K562 (cell line): Measurements from ENCODE around the gene TRIM45. TPM values are rescaled to one million over a fixed set of nuclear protein-coding genes. Genes with fewer than 3 reads are reported as not detected.

Source experiments
- CTCFL ChIP-seq: IDR thresholded peaks from 2 replicates; pipeline ENCODE4 v1.6.1; 2011; ENCODE audit warnings: borderline replicate concordance, low read depth, mild to moderate bottlenecking, moderate library complexity, low read length; ENCODE audit not compliant: insufficient read depth, poor library complexity, severe bottlenecking
- DEAF1 ChIP-seq: fragments of 450-650 bp; formaldehyde crosslinking; IDR thresholded peaks from 2 replicates; pipeline ENCODE4 v1.4.0; 2020; ENCODE audit warnings: mild to moderate bottlenecking, moderate library complexity
- NCOA2 ChIP-seq, 2 experiments: fragments of 450-650 bp; IDR thresholded peaks; 2 replicates each; pipeline ENCODE4 v1.6.1; 2018; ENCODE audit warnings: mild to moderate bottlenecking in 2 of 2, moderate library complexity in 1 of 2; ENCODE audit not compliant: partially characterized antibody in 2 of 2
- POLR3A ChIP-seq: IDR thresholded peaks from 2 replicates; pipeline ENCODE4 v1.6.1; 2011; ENCODE audit warnings: borderline replicate concordance, mild to moderate bottlenecking, moderate library complexity; ENCODE audit not compliant: insufficient read length, insufficient read depth; ENCODE audit errors: extremely low read depth
- POLR3G ChIP-seq: IDR thresholded peaks from 2 replicates; pipeline ENCODE4 v1.6.1; 2011; ENCODE audit not compliant: insufficient read length, insufficient replicate concordance; ENCODE audit errors: extremely low read depth
- TFE3 ChIP-seq: fragments of 450-650 bp; formaldehyde crosslinking; IDR thresholded peaks from 2 replicates; pipeline ENCODE4 v1.4.0; 2020; ENCODE audit warnings: mild to moderate bottlenecking, mixed read lengths
- TSHZ1 ChIP-seq: fragments of 250-450 bp; sonication (Bioruptor Pico); IDR thresholded peaks from 2 replicates; pipeline ENCODE4 v1.4.0; 2020; ENCODE audit warnings: mild to moderate bottlenecking, moderate library complexity
- VEZF1 ChIP-seq: fragments of 200-800 bp; sonication (Bioruptor generic); IDR thresholded peaks from 2 replicates; pipeline ENCODE4 v1.6.1; 2017; ENCODE audit warnings: missing genetic modification characterization, missing compliant biosample characterization
- ZNF311 ChIP-seq: fragments of 250-450 bp; sonication (Bioruptor Pico); IDR thresholded peaks from 2 replicates; pipeline ENCODE4 v1.4.0; 2020; ENCODE audit warnings: mild to moderate bottlenecking, moderate library complexity
- ZNF583 ChIP-seq: fragments of 250-450 bp; sonication (Bioruptor Pico); IDR thresholded peaks from 2 replicates; pipeline ENCODE4 v1.4.0; 2020
- ZNF76 ChIP-seq: fragments of 250-450 bp; sonication (Bioruptor Pico); IDR thresholded peaks from 2 replicates; pipeline ENCODE4 v1.4.0; 2020; ENCODE audit warnings: mild to moderate bottlenecking, moderate library complexity, borderline replicate concordance
- ZNF764 ChIP-seq: fragments of 250-450 bp; sonication (Bioruptor Pico); IDR thresholded peaks from 2 replicates; pipeline ENCODE4 v1.4.0; 2020; ENCODE audit warnings: low read depth, mild to moderate bottlenecking, moderate library complexity
- polyA plus RNA-seq, 8 experiments: library from polyadenylated mRNA; depleted of rRNA in 4 of 8; stranded (reverse) in 5 of 8; unstranded in 3 of 8; fragments of >200 nt; fragmentation: Nextera tagmentation in 2 of 8; fragmentation: Illumina TruSeq in 1 of 8; extraction: Ambion mirVana in 2 of 8; extraction: Trizol in 1 of 8; gene quantifications; 2 replicates each; pipeline versions ENCODE4 v1.2.1 to v1.2.3, GENCODE V29; 2011 to 2014; ENCODE audit warnings: inconsistent platforms in 1 of 8, missing spikeins in 1 of 8
- total RNA-seq, 7 experiments: library from RNA; depleted of rRNA in 6 of 7; stranded (reverse); fragments of >200 nt in 6 of 7; fragmentation: Illumina TruSeq in 2 of 7; extraction: Trizol in 2 of 7; gene quantifications; 2 replicates each; pipeline versions ENCODE4 v1.2.1 to v1.2.3, GENCODE V29; 2011 to 2021; ENCODE audit warnings: low replicate concordance in 1 of 7
- TF ChIP-seq, protein P1 (sequence below), 2 experiments: fragments of 450-650 bp in 1 of 2; sonication (generic) in 1 of 2; formaldehyde crosslinking in 1 of 2; IDR thresholded peaks in 1 of 2; conservative IDR thresholded peaks in 1 of 2; 2 replicates each; pipeline versions ENCODE4 v1.6.1 to v1.8.1; 2016 to 2023; ENCODE audit warnings: mild to moderate bottlenecking in 2 of 2, moderate library complexity in 2 of 2, inconsistent platforms in 1 of 2, missing genetic modification reagents in 1 of 2

TRIM45 gene
- total and polyA plus RNA-seq, 9 of the 15 experiments (the other 6 are each of a cell fraction or from before 2014, with no cell fraction given) = 1.9 to 6.2 (median 3.6) TPM

DNA sequence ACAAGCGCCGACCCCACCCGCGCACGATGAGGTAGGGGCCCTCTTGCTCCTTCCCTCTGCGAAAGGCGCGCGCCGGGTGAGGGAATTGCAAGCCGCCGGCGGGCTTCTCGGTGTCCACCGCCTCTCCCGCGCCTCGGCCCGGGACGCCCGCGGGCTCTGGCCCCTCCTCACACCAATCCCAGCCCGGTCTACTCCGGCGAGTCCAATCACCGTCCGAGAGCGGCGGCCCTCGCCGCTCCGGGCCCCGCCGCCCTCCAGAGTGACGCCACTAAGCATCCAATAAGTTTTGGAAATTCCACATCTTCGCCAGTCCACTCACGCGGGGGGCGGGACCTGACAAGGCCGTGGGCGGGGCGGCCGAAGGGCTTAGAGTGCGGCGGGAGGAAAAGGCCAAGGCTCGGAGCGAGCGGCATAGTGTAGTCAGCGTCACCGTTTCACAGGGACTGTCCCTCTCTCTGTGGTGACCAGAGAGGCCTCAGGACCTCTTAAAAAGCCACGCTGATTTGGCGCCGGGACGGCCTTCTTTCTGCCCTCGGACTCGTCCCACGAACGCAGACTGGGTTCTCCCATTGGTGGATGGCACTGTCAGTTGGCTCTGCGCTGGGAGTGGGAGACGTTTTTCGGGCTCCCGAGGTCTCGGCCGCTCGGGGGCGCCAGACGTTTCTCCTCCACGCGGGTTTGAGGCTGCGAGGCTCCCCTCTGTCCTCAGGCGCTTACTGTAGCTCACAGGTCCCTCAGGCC, at the start of gene TRIM45 (continued):
- TF ChIP-seq, protein P1, sequence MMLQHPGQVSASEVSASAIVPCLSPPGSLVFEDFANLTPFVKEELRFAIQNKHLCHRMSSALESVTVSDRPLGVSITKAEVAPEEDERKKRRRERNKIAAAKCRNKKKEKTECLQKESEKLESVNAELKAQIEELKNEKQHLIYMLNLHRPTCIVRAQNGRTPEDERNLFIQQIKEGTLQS (IDR thresholded peaks at IDR 0.05) = 0 out of 2 replicates have a peak, but pooled peaks have one; percentile 13
- TF ChIP-seq, protein P1 (CRISPR knock-in tag; conservative IDR thresholded peaks at IDR 0.05) = peak; percentile 34; the same call in 1 of the 2 replicates
- TF ChIP-seq ZNF583 (CRISPR knock-in tag) = 0 out of 2 replicates have a peak, but pooled peaks have one; percentile 18
- no peak for TF ChIP-seq ZNF311 (CRISPR knock-in tag)
- TF ChIP-seq VEZF1 (CRISPR knock-in tag) = peak; percentile 96
- TF ChIP-seq CTCFL = peak; percentile 90
- no peak for TF ChIP-seq DEAF1 (CRISPR knock-in tag)
- TF ChIP-seq POLR3A = no peak
- TF ChIP-seq ZNF76 (CRISPR knock-in tag) = no peak
- TF ChIP-seq ZNF764 (CRISPR knock-in tag) = no peak
- no peak for TF ChIP-seq NCOA2 (IDR thresholded peaks at IDR 0.05; ENCODE audit: partially characterized antibody in 2 of 2)
- no peak for TF ChIP-seq POLR3G
- no peak for TF ChIP-seq TFE3 (CRISPR knock-in tag)
- TF ChIP-seq TSHZ1 (CRISPR knock-in tag) = no peak
